Erythroblast (primary cell): Measurements from ENCODE around the gene UPK3A.

Experiments used
- GATA1 ChIP-seq: IDR thresholded peaks from 2 replicates; pipeline ENCODE4 v1.6.1; 2011; ENCODE audit warnings: low read depth, mild to moderate bottlenecking, control low read depth, low read length, moderate library complexity
- POLR2A ChIP-seq: IDR thresholded peaks from 2 replicates; pipeline ENCODE4 v1.6.1; 2011; ENCODE audit warnings: mild to moderate bottlenecking, low read length

- TF ChIP-seq POLR2A, result no peak
- no peak for TF ChIP-seq GATA1
These were observed 15.5 kb upstream of the UPK3A start for GRCh38 chr22:45268958-45269844.
